Erythroblast (primary cell): ENCODE results near the gene SLC35B4.

Source experiments
- GATA1 ChIP-seq: IDR thresholded peaks from 2 replicates; pipeline ENCODE4 v1.6.1; 2011; ENCODE audit warnings: low read depth, mild to moderate bottlenecking, control low read depth, low read length, moderate library complexity
- POLR2A ChIP-seq: IDR thresholded peaks from 2 replicates; pipeline ENCODE4 v1.6.1; 2011; ENCODE audit warnings: mild to moderate bottlenecking, low read length

DNA sequence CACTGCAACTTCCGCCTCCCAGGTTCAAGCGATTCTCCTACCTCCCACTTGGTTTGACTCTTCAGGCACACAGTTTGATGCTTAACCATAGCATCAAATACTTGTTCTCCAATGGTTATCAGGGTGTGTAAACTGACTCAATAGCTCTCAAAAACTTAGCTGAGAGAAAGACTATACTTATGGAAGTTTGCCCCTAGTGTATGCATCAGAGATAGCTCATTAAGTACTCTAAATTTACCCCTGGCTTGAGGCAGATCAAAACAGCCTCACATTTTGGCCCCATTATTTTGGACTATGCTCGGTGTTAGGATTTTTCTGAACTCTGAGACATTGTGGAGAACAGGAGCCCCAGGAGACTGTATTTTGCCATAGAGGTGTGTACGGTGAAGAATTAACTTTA is 40.8 kb upstream of the SLC35B4 start:
- TF ChIP-seq POLR2A (no peak), GATA1 (no peak)
